HG03175 (cell line): Measurements from ENCODE around the gene PPP2R2C.

ENCODE experiments used
- ATAC-seq: cut with Tn5 transposase; IDR thresholded peaks from one replicate; pipeline ENCODE4 v1.9.1; 2021; ENCODE audit warnings: mild to moderate bottlenecking, moderate library complexity; ENCODE audit not compliant: unreplicated experiment

Gene PPP2R2C

DNA sequence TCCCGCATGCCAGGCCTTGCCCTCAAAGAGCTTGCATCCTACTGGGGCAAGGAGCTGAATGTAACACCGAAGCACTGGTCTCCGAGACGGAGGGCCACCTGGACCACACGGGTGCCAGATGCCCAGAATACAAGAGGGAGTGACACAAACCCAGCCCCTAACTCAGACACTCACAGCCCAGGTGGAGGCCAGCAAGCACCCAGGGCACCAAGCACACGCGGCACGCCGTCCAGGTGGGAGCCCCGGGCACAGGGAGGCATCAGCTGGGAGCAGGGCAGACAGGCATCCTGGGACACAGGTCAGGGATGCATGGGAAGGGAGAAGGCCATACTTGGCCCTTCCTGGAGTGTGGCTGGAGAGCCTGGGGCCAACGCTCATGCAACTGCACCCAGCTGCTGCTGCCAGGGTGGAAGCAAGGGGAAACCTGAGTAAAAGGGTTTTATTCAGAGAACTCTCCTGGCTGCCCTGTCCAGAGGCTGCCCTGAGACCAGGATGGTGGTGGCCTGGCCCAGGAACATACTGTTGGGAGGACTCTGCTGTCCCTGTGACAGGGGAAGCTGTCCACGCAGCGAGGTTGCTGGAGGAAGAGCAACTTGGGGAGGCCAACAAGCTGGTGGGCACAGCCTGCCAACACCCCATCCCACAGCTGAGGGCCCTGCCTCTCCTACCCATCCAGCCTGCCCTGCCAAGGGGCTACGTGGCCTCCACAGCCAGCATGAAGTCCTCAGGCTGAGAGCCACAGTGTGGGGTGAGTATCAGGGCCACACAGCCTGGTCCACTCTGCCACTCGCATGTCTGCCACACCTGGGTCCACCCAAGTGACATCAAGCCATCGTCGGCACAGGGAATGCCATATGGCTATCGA, 22.2 kb upstream of the PPP2R2C start:
- ATAC-seq, result no peak

DNA sequence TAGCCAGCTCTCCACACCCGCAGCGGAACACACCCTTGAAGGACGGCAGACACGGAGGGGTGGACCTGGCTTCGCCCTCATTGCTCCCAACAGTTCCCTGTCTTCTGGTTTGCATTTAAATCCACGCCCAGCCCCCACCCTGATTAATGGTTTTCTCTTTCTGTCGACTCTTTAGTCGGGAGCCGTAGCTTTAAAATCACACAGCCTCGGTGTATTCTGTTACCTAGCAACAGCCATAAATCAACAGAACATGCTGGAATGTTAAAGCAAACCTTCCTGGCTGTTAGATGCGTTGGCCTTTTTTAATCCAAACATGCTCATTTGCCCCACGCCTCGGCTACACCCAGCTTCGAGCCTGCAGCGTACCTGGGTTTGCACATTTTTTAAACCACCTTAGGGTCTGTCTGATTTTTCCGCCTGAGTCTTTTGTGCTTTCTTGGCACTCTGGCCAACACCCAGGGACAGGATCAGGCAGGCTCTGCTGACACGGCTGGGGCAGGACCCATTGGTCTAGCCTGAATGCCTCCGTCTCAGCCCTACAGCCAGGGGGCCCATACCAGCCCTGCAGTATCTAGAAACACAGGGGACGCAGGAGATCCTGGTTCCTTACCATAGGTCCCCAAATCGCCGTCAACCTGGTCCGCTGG, 21.4 kb upstream of the PPP2R2C start:
- no peak for ATAC-seq

DNA sequence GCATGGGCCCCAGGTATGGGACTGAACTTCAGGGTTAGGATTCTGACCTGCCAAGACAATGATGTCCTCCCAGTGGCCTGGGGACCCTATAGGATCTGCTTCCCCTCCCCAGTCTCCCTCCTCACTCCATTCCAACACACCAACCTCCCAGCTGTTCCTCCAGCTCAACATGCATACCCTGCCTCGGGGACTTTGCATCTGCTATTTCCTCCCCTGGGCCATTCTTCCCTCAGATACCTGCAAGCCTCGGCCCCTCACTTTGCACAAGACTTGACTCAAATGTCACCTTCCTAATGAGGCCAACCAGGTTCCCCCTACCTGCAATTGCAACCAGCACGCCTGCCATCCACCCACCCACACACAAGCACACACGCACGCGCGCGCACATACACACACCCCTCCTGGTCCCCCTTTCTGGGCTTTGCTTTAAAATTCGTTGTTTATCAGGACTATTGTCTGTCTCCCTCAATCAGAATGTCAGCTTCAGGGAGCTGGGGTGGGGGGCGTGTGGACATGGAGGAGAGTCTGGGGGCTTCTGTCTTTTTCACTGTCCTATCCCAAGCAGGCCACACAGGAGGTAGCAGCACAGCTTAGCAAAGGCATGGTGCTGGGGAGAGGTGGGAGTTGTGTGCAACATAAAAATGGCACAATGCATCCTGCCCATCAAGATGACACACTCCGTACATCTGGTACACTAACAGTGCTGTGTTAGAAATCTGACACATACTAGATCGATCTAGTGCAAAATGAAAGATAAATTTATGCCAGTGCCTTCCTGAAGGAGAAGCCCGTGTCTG, 20.6 kb upstream of the PPP2R2C start:
- ATAC-seq, result no peak

DNA sequence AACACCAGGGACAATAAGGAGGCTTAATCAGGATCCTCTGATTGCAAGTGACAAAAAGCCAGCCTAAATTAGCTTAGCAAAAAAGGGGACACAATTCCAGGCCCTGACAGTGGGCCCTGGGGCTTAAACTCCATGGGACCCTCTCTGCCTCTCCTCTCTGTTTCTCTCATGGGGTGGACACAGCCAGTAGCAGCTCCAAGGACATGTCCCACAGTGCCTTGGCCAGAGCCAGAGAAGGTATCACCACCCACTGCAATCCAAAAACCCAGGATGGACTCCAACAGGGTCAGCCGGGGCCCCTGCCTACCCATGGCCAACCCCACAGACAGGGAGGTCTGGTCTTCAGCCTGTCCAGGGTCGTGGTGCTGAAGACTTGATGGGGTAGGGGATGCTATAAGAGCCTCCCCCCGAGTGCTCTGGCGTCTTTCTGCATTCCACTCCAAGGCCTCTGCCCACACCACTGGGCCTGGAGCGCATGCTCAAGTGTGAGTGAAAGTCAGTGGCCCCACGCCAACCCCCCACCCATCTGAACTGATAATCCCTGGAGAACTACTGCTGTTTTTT, 19.7 kb upstream of the PPP2R2C start:
- no peak for ATAC-seq

DNA sequence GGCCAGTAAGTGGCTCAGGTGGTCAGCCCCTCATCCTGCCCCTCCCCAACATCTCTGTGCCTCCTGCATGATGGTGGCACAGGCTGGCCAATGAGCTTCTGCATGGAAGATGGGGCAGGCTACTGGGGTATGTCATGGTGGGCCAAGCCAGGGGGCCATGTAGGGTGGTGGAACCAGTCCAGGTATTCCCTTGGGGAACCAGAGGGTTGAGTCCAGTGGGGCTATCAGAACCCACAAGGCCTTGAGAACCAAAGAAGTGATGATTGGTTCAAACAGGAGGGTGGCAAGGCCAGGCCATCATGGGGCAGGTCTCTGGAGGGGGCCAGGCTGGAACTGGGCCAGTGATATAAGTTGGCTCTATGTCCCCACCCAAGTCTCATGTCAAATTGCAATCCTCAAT, 18.8 kb upstream of the PPP2R2C start:
- no peak for ATAC-seq

DNA sequence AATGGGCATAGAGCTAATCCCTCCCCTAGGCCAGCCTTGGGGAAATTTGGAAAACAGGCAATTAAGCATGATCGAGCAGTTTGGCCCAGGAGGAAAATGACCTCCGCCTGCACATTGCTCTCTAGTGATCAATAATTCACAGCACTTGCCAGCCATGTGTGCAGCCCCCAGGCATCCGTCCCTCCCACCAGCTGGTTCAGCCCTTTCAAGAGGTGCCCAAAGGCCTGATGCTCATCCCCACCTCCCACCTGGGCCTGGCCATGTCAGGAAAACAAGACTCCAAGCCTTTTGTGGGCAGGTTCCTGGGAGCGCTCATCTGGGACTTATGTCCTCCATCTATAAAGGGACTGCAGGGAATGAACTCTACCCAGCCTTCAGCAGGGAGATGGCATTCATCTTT, 17.5 kb upstream of the PPP2R2C start:
- no peak for ATAC-seq

DNA sequence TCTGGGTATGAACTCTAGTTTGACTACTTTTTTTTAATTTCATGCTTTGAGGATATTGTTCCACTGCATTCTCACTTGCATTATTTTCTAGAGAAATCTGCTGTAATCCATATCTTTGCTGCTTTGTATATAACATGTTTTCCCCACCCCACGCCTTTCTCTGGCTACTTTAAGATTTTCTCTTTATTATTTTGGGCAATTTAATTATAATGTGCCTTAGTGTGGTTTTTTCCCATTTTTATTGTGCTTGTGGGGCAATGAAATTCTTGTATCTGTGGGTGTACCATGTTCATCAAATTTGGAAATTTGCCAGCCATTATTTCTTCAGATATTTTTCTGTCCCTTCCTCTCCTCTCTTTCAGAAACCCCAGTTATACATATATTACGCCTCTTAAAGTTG, 15.1 kb upstream of the PPP2R2C start:
- no peak for ATAC-seq

DNA sequence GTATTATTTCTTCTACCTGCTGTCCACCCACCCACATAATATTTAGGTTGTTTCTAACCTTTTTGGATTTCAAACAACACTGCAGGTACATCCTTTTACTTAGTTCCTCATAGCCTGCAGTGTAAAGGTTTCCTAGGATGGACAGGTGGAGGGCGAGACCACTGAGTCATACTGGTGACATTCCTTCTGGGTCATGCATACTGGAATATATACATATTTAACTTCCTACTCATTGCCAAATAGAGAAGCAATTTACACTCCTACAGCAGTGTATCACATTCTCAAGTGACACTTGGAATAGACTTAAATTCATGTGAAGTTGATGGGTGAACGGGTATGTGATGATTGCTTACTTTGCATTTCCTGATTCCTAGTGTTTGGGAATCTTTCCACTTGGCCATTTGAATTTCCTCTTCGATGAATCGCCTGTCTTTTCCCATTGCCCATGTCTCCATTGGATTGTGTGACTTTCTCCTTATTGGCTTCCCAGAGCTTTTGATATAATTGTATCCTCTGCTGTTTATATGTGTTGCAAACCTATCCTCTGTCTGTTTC, 8.2 kb upstream of the PPP2R2C start:
- no peak for ATAC-seq

DNA sequence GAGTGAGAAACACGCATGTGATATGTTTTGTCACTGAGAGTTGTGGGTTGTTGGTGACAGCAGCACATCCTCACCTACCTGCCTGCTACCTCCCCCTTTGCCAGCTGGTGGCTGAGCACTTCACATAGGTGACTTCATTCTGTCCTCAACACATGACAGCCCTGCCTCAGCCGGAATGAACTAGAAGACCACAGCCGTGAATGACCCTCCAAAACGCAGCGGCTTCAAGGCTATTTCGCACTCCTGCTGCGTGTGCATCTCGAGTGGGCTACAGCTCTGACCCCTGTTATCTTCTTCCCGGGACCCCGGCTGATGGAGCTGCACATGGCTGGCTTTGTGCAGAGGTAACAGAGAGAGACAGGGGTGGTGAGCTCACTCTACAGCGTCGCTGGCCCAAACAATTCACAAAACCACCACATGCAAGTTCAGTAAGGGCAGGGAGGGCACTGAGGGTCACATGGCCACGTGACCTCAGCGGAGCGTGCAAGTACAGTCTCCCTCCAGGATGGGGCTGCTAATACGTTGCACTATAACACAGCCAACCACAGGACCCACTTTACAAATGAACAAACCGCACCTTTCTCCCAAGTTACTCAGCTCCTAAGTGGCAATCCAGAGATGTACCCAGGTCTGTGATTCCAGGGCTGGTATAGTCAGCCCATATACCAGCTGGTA, 6.3 kb upstream of the PPP2R2C start:
- no peak for ATAC-seq

DNA sequence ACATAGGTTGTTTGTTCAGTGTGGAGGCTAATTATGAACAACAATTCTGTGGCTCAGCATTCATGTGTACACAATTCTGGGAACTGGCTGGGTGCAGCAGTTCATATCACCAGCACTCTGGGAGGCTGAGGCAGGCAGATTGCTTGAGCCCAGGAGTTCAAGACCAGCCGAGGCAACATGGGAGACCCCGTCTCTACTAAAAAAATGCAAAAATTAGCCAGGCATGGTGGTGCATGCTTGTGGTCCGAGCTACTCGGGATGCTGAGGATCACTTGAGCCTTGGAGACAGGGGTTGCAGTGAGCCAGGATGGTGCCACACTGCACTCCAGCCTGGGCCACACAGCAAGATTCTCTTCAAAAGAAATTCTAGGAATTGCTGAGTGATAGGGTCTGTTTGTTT, 4.5 kb upstream of the PPP2R2C start:
- ATAC-seq, result no peak

DNA sequence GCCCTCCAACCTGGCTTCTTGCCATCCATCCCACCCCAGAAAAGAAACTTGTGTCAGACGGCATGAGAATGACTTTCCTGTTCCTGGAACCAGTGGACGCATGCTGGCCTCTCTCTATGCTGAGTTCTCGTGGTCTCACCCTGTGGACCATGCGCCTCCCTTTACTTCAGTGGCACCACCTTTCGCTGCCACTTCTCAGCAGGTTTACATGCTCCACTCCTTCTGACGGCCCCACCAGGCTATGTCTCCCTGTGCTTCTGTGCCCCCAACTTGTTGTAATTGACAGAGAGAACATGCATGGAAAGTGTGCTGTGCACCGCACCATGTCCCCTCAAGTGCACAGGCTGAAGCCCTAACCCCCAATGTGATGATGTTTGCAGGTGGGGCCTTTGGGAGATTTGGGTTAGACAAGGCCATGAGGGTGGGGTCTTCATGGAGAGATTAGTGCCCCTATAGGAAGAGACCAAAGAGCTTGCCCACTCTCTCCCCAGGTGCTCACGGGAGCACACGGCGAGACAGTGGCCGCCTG, 3.1 kb upstream of the PPP2R2C start:
- ATAC-seq, result no peak

DNA sequence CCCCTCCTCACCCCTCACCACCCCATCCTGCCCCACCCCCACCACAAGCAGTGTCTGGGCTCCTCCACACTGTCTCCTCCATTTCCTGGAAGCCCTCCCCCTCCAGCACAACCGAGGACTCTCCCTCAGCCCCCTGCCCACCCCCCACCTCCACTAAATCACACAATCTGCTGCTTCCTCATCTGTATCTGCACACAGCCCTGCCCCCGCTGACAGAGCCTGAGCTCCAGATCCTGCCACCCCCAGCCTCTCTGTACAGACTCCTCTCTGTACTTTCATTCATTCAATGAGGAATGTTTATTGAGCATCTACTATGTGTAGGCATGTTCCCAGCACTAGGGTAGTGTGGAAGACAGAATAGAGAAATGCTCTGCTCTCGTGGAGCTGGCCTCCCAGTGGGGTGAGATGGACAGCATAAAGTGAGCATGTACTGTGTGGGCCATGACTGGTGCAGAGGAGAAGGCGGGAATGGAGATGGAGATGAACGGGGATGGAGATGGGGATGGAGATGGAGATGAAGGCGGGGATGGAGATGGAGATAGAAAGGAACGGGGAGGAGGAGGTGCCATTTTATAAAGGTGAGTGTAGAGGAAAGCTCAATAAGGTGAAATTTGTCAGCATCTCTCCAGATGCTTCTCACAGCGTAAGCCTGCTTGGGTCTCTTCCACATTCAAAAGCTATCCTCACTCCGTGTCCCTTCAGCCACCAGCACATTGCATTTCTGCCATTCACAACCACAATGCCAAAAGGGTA, 2.5 kb upstream of the PPP2R2C start:
- no peak for ATAC-seq

DNA sequence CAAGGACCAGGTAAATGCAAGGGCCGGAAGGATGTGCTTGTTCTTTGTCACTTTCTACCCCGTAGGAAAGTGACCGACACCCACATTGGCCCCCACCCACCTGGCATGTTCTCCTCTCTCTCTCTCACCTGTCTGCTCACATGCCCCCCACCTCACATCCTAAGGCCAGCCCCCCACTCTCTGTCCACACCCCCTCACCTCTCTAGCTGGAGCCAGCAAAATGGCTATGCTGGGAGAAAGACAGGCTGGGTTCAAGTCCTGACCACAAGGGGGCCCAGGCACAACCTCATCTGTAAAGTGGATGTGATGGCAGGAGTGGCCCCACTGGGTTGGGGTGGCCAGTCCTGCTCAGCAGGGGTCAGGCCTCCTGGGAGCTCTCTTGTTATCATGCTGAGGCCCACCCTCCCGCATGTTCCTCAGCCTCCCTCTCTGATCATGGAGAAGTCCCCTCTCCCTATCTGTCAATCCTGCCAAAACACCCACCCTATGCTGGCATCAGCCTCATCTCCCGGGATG, 1.7 kb upstream of the PPP2R2C start:
- ATAC-seq, result no peak

DNA sequence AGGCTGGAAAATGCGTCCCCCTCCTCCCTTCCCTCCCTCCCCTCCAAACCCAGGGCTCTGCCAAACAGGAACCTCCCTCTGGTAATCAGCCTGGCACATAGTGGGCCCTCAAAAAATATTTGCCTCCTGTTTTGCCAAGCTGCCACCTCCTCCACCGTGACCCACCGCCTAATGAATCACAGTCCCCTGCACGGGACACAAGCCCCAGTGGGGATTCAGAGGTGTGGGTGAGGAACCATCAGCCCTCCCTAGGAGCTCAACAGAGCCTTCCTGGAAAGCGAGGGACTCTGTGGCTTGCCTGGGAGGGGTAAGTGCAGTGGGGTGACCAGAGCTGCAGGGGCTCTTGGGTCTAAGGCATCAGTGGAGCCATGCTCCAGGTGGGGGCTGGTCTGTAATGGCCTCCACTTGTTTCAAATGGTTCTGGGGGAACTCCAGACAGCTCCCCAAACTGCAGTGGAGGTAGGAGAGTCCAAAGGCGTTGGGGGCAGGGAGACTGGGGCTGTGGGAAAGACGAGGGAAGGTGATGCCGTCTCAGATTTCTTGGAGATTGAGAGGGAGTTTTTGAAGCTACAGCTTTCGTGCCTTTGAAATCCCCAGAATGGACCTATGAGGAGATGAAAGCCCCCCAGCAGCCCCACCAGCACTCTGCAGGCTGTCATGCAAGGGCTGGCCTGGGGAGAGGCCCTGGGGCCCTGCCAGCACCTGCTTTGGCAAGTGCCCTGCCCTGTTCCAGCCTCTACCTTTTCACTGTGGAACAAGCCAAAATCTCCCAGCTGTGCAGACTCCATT, 1.0 kb upstream of the PPP2R2C start:
- ATAC-seq, result no peak

DNA sequence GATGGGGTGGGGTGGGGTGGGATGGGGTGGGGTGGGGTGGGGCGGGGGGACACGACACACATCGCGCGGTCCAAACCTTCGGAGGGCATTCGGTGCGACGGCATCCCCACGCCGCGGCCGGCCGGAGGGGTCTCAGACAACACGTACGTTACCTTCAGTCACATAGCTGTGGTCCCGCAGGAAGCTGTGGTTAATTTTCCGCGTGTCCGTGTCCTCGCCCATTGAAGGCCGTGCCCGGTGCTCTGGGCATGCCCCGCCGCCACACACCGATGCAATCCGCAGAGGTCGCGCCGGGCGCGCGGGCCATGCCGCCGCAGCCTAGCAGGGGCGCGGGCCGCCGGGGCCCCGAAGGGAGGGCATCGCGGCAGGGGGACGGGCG, 417 bp downstream of the PPP2R2C start:
- ATAC-seq, result no peak

DNA sequence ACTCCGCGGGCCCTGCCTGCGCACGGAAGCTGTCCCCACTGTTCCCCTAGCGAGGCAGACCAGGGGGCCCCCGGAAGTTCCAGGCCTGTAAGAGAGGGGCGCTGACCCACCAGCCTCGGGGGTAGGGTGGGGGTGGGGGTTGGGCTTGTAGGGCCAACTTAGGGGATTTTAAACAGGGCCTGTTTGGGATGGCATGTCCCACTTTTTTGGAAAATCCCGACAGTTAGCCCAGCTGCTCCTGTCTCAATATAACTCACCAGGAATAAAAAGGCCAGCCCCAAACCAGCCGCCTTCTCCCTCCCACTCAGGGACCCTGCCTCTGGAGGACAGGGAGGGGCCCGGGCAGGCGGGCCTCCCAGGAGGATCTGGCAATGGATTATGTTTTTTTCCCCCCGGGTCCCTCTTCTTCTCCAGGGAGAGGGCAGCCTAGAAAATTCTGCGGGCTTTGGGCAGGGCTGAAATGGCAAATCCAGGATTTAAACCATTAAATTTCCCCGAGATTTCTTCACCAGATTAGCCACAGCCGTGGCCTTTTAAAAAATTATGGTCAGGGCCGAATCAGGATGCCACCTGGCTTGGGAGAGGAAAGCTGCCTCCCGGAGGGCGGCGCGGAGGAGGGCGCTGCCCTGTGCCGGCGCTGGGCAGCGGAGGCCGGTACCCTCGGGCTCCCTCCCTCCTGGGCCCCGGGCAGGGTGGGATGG, 957 bp downstream of the PPP2R2C start:
- no peak for ATAC-seq

DNA sequence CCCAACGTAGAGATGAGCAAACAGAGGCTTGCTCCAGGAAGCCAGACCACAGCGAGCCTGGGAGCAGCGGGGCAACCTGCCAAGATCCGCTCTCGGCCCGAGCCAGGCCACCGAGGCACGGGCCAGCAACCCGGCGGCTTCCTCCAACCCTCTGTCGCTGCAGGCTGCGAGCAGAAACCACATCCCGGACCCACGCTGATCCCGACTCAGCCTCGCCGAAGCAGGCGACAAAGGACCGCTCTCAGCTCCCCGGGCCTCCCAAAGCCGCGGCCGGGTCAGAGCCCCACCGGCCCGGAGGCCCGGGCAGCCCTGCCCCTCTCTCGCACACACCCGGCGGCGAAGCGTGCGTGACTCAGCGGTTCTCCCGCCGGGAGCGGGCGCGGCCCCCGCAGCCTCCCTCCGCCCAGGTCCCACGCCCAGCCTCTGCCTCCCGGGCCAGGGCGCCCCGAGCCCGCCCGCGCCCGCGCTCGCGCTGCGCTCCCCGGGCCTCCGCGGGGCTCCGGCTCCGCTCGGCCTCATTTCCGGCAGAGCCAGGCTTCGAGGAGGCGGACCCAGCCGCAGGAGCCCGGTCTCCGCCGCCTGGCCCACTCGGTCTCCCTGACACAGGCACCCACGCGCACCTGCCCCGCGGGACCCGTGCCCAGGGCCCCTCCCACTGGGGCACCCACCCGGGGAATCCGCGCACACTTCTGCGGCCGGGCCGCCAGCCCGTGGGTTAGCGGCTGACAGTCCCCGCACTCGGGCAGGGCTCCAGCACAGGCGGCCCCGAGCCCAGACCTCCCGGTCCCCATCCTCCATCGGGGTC, 1.7 kb downstream of the PPP2R2C start:
- ATAC-seq, result no peak
